H54 (cell line): ENCODE results near the gene LRBA.

Source experiments
- DNase-seq: peaks from one replicate; pipeline ENCODE4 v3.0.0; 2011; ENCODE audit warnings: low spot score, mixed read lengths; ENCODE audit not compliant: insufficient read length
- FAIRE-seq: peaks from 3 replicates; lab custom pipeline; 2011; peaks lifted over from hg19 to GRCh38; lab: Jason Lieb, UNC
- POLR2A ChIP-seq: IDR thresholded peaks from 2 replicates; pipeline ENCODE4 v1.6.1; 2011; ENCODE audit warnings: low read depth, mild to moderate bottlenecking, low read length

Gene LRBA

DNA sequence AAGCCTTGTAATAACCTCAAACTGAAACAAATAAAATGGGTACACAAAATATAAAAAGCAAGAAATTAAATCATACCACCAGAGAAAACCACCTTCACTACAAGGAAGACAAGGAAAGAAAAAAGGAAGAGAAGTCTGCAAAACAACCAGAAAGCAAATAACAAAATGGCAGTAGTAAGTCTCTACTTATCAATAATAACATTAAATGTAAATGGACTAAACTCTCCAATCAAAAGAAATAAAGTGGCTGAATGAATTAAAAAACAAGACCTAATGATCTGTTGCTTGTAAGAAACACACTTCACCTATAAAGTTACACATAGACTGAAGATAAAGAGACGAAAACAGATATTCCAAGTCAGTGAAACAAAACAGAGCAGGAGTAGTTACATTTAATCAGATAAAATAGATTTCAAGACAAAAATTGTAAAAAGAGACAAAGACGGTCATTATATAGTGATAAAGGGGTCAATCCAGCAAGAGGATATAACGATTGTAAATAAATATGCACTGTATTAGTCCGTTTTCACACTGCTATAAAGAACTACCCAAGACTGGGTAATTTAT lies 289.0 kb downstream of the LRBA start:
- DNase-seq (no peak), FAIRE-seq (no peak)
- TF ChIP-seq POLR2A: no peak

- no peak for TF ChIP-seq POLR2A
- FAIRE-seq (no peak), DNase-seq (no peak)
These were observed 291.2 kb downstream of the LRBA start for GRCh38 chr4:150723727-150724411.

DNA sequence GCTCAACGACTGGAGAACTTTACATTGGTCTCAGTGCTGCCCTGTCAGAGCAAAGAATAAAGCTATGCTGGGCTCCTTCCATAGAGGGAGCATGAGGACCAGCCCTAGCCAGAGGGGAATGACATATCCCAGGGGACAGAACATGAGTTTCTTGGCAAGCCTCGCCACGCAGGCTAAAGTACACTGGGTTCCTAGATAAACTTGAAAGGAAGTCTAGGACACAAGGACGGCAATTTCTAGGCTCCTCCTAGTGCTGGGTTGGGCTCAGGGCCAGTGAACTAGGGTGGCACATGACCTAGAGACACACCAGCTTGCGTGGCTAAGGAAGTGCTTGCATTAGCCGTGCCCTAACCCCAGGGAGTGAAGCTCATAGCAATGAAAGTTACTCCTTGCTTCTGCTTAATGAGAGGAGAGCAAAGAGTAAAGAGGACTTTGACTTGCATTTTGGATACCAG lies 292.1 kb downstream of the LRBA start:
- TF ChIP-seq POLR2A: no peak
- DNase-seq: no peak
- FAIRE-seq: no peak

DNA sequence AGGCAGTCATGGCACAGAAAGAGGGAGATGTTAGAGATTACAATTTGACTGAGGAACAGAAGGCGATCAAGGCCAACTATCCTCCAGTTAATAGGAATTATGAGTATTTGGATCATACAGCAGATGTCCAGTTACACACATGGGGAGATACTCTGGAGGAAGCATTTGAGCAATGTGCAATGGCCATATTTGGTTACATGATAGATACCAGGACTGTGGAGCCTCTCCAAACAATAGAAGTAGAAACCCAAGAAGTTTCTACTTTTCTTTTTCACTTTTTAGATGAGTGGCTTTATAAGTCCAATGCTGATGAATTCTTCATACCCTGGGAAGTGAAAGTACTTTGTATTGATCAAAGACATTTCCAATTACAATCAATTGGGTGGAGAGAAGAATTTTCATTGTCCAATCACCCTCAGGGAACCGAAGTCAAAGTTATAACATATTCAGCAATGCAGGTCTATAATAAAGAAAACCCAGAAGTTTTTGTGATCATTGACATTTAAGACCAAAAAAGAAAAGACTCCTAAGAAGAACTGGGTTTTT lies 294.0 kb downstream of the LRBA start:
- no peak for TF ChIP-seq POLR2A
- FAIRE-seq (no peak), DNase-seq (no peak)

GRCh38 chr4:150717952-150718351 lies 297.1 kb downstream of the LRBA start:
- no peak for TF ChIP-seq POLR2A
- FAIRE-seq (no peak), DNase-seq (no peak)

DNA sequence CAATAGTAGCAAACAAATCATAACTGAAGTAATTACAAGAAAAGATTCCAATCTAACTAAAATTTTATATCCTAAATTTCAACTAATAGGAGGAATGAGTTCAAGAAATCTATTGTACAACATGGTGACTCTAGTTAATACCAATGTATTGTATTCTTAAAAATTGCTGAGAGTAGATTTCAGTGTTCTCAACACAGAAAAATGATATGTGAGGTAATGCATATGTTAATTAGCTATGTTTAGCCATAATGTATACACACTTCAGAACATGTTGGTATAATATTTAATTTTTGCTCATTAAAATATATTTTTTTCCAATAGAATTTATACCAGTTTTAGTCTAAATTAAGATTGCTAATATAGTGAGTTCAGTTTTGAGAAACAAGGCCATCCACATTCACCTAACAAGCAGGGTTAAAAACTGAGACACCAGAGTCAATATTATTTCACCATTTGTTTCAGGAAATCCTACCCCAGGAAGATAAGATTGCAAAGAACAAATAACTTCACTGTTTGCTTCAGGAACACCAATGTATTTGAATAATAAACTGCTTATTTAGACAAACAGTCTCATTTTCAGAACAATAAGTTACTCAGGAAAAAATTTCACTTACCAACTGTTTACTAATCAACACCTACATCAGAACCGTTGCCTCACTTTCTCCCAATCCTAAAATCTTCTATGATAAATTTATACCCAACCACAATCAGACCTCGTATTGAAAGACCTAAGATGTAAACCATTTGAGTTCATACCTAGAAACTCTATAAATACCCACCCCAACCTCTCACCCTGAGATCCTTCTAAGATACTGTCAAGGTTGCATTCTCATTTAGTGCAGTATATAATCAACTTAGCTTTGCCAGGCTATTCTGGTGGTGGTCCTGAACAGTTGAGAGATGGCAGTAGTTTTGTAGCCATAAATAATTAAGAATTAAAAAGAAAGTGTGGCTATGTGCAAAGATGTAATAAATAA lies 300.3 kb downstream of the LRBA start:
- FAIRE-seq (no peak), DNase-seq (no peak)
- no peak for TF ChIP-seq POLR2A

DNA sequence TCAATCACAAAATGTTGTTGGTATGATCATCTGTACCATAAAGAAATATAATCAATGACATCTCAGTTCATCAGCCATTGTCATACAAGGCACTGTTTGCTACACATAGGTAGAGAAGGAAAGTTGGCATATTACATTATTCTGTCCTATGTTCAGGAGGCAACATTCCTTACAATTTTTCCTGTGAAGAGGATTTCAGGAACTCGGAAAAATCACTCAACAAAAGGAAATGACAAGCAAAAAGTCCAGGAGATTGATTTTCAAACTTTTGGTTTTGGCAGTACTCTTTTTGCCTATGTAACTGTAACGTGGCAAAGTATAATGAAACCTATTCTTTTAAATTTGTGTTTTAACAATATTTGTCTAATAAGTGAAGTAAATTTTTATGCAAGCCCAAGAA lies 301.8 kb downstream of the LRBA start:
- DNase-seq: no peak
- no peak for FAIRE-seq
- no peak for TF ChIP-seq POLR2A

DNA sequence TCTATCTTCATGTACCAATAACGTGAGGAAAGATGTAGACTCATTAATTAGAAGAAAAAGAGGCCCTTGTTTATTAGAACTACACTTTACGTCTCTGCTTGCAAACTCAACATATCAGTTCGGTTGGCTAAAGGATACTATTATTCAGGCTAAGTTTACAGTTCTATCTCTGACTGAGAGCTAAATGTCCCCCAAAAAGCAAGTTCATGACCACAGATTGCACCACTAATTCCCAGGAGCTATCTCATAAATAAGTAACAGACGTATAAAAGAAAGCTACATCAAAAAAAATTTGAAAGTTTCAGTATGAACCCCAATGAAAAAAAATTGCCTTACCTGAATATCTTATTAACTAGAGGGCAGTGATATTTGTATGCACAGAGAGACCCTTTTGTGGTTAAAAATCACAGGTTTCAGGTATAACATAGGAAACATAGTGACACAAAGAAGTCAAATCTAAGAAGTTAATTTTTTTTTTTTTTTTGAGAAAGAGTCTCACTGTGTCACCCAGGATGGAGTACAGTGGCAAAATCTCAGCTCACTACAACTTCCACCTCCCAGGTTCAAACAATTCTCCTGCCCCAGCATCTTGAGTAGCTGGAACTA lies 304.2 kb downstream of the LRBA start:
- FAIRE-seq (no peak), DNase-seq (no peak)
- no peak for TF ChIP-seq POLR2A

GRCh38 chr4:150708004-150708403 lies 307.1 kb downstream of the LRBA start:
- DNase-seq (no peak), FAIRE-seq (no peak)
- no peak for TF ChIP-seq POLR2A

DNA sequence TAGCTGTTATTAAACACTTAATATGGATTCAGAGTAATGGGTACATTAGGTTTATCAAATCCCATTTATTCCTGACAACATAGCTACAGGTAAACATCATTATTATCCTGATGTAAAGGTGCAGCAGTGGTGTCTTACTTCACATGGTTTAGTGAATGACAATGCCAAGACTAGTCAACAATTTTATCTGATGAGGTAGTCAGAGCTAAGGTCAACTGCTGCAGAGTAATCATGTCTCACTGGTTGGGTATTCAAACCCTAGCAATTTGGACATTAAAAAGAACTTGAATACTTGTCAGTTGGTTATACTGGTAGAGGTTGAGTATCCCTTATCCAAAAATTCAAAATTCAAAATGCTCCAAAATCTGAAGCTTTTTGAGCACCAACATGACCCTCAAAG lies 315.5 kb downstream of the LRBA start:
- no peak for TF ChIP-seq POLR2A
- no peak for FAIRE-seq
- DNase-seq: no peak

DNA sequence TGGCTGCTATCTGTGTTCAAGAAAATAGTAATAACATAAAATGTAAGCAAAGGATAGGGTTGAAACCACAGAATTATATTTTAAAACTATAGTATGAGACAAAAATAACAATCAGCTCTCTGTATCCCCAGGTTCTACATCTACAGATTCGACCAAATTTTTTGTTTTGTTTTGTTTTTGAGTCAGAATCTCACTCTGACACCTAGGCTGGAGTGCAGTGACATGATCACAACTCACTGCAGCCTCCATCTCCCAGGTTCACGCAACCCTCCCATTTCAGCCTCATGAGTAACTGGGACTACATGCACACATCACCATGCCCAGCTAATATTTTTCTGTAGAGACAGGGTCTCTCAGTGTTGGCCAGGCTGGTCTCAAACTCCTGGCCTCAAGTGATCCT lies 319.9 kb downstream of the LRBA start:
- FAIRE-seq (no peak), DNase-seq (no peak)
- TF ChIP-seq POLR2A: no peak

DNA sequence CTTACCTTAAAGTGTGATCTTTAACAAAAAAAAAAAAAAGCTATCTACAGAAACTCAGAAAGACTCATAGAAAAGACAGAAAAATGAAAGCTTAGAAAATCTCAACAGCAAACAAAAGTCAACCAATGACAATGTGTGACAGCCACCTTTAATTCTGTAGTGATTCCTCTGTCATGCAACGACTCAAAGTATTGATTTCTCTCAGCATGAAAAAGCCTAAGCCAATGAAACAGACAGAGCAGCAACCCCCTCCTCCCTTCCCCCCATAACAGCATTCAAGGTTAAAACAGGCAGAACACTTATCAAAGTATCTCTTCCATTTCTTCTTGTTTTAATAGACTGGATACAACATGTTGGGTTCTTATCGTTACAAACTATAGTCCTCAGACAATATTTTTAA lies 320.6 kb downstream of the LRBA start:
- no peak for TF ChIP-seq POLR2A
- DNase-seq (no peak), FAIRE-seq (no peak)

DNA sequence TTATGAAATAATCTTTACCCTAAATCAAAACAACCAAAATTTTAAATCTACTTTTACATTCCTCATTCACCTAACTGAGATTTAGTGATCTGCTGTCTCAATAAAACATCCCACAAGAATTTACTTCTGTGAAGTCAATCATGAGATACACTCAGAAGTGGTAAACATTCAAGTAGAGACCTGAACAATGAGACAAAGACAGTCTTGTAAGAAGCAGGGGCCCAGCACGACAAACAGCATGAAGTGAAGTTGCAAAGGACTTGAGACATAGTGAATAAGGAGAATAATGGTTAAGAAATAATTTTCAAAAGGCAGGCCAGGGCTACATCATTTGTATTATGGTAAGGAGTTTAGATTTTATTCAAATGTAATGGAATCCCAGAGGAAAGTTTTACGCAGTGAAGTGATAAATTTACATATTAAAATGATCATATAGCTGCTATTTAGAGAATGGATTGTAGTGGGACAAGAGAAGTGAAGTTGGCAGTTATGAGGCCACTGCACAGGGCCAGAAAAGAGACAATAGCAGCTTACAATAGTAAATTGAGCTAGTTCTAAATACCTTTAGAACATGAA lies 331.2 kb downstream of the LRBA start:
- no peak for TF ChIP-seq POLR2A
- DNase-seq: no peak
- FAIRE-seq: no peak
